Astrocyte (in vitro differentiated cells and primary cell): Measurements from ENCODE around the gene RAPGEF4. TPM values are rescaled to one million over a fixed set of nuclear protein-coding genes. Genes with fewer than 3 reads are reported as not detected.

Source experiments
- DNase-seq: peaks from one replicate; pipeline ENCODE4 v3.0.0-alpha.2; 2010; ENCODE audit warnings: low read depth
- FAIRE-seq: peaks from 2 replicates; lab custom pipeline; 2011; peaks lifted over from hg19 to GRCh38; lab: Jason Lieb, UNC
- H2AFZ ChIP-seq: 2 replicates; pipeline ENCODE4 v1.6.0; 2012; ENCODE audit warnings: low read depth, low read length, inconsistent platforms
- H3K27ac ChIP-seq: 2 replicates; pipeline ENCODE4 v1.5.1; 2011; ENCODE audit warnings: low read depth, low read length, inconsistent platforms
- H3K27me3 ChIP-seq: 2 replicates; pipeline ENCODE4 v1.6.0; 2011; ENCODE audit warnings: low read length, inconsistent platforms; ENCODE audit not compliant: insufficient read depth
- H3K36me3 ChIP-seq: 2 replicates; pipeline ENCODE4 v1.5.1; 2011; ENCODE audit warnings: low read length, inconsistent platforms; ENCODE audit not compliant: insufficient read depth
- H3K4me1 ChIP-seq: 2 replicates; pipeline ENCODE4 v1.5.1; 2011; ENCODE audit warnings: low read length, inconsistent platforms; ENCODE audit not compliant: insufficient read depth
- H3K4me2 ChIP-seq: 2 replicates; pipeline ENCODE4 v1.6.0; 2012; ENCODE audit warnings: low read length, inconsistent platforms
- H3K4me3 ChIP-seq: 2 replicates; pipeline ENCODE4 v1.5.1; 2011; ENCODE audit warnings: low read depth, mild to moderate bottlenecking, low read length, inconsistent platforms; ENCODE audit not compliant: insufficient read depth
- H3K79me2 ChIP-seq: 2 replicates; pipeline ENCODE4 v1.6.0; 2012; ENCODE audit warnings: mild to moderate bottlenecking, low read length, inconsistent platforms; ENCODE audit not compliant: insufficient read depth
- H3K9ac ChIP-seq: 2 replicates; pipeline ENCODE4 v1.6.0; 2012; ENCODE audit warnings: mild to moderate bottlenecking, low read length, inconsistent platforms
- H3K9me3 ChIP-seq: 2 replicates; pipeline ENCODE4 v1.5.1; 2012; ENCODE audit warnings: low read depth, mild to moderate bottlenecking, low read length, inconsistent platforms; ENCODE audit not compliant: insufficient read depth
- H4K20me1 ChIP-seq: 2 replicates; pipeline ENCODE4 v1.6.0; 2012; ENCODE audit warnings: low read length, inconsistent platforms; ENCODE audit not compliant: insufficient read depth
- H3K27ac Mint-ChIP-seq: one replicate; pipeline ENCODE4 v1.8.0; 2021; ENCODE audit warnings: mild to moderate bottlenecking, mixed read lengths; ENCODE audit not compliant: unreplicated experiment
- H3K27me3 Mint-ChIP-seq: one replicate; pipeline ENCODE4 v1.8.0; 2021; ENCODE audit warnings: low read depth, mixed read lengths; ENCODE audit not compliant: unreplicated experiment
- H3K36me3 Mint-ChIP-seq: one replicate; pipeline ENCODE4 v1.8.0; 2021; ENCODE audit warnings: low read depth, mixed read lengths; ENCODE audit not compliant: unreplicated experiment
- H3K4me1 Mint-ChIP-seq: one replicate; pipeline ENCODE4 v1.8.0; 2021; ENCODE audit warnings: low read depth, mixed read lengths; ENCODE audit not compliant: unreplicated experiment
- H3K4me3 Mint-ChIP-seq: one replicate; pipeline ENCODE4 v1.8.0; 2021; ENCODE audit warnings: mild to moderate bottlenecking, moderate library complexity, mixed read lengths; ENCODE audit not compliant: unreplicated experiment
- H3K9me3 Mint-ChIP-seq: one replicate; pipeline ENCODE4 v1.8.0; 2021; ENCODE audit warnings: mild to moderate bottlenecking, mixed read lengths; ENCODE audit not compliant: unreplicated experiment
- CTCF ChIP-seq: IDR thresholded peaks from 2 replicates; pipeline ENCODE4 v1.5.1; 2011; ENCODE audit warnings: low read depth, mild to moderate bottlenecking, inconsistent platforms, low read length, moderate library complexity; ENCODE audit not compliant: insufficient read depth
- EZH2 ChIP-seq: IDR thresholded peaks from 2 replicates; pipeline ENCODE4 v1.6.1; 2012; ENCODE audit warnings: mild to moderate bottlenecking, low read length, inconsistent platforms; ENCODE audit not compliant: insufficient read depth
- total RNA-seq: library from RNA; stranded (reverse); gene quantifications from 2 replicates; pipeline ENCODE4 v1.2.1, GENCODE V29; 2021

The RAPGEF4 gene
- total RNA-seq, 1 donor from 2014 or later = 1.1 TPM

- no peak for FAIRE-seq
- no peaks in the 10 kb centered on the region for H3K27me3 Mint-ChIP-seq
- H3K9me3 Mint-ChIP-seq = no peaks in the 10 kb centered on the region
- Histone ChIP-seq H3K4me3 (no peak overlapping the region), H3K4me1 (no peaks in the 10 kb centered on the region), H3K4me2 (no peak overlapping the region), H3K36me3 (peaks cover 4% of the 10 kb centered on the region), H3K79me2 (peaks cover 3% of the 10 kb centered on the region), H3K9me3 (no peaks in the 10 kb centered on the region), H3K9ac (no peak overlapping the region), H2AFZ (no peak overlapping the region), H3K27ac (no peak overlapping the region), H4K20me1 (no peaks in the 10 kb centered on the region), H3K27me3 (no peaks in the 10 kb centered on the region)
- H3K27ac Mint-ChIP-seq = no peak overlapping the region
- TF ChIP-seq EZH2 = no peak
- TF ChIP-seq CTCF = no peak
- DNase-seq = no peak
- H3K4me1 Mint-ChIP-seq = peaks cover 19% of the 10 kb centered on the region
- no peak overlapping the region for H3K4me3 Mint-ChIP-seq
- peaks cover 2% of the 10 kb centered on the region for H3K36me3 Mint-ChIP-seq
These were observed 364.2 kb downstream of the RAPGEF4 start for GRCh38 chr2:173099804-173100203.

GRCh38 chr2:173101687-173102086, 366.0 kb downstream of the RAPGEF4 start:
- Histone ChIP-seq H3K9ac (no peak overlapping the region), H3K4me3 (no peak overlapping the region), H4K20me1 (no peaks in the 10 kb centered on the region), H2AFZ (no peak overlapping the region), H3K79me2 (peaks cover 9% of the 10 kb centered on the region), H3K9me3 (no peaks in the 10 kb centered on the region), H3K4me1 (no peaks in the 10 kb centered on the region), H3K27me3 (no peaks in the 10 kb centered on the region), H3K4me2 (no peak overlapping the region), H3K36me3 (peaks cover 2% of the 10 kb centered on the region), H3K27ac (no peak overlapping the region)
- Mint-ChIP-seq H3K4me1 (peaks cover 25% of the 10 kb centered on the region), H3K27ac (no peak overlapping the region), H3K36me3 (peaks cover 2% of the 10 kb centered on the region), H3K27me3 (no peaks in the 10 kb centered on the region), H3K4me3 (no peak overlapping the region), H3K9me3 (no peaks in the 10 kb centered on the region)
- DNase-seq (no peak), FAIRE-seq (no peak)
- no peak for TF ChIP-seq CTCF
- TF ChIP-seq EZH2 = no peak

Other genes starting within 250 kb of the RAPGEF4 start
- gene PDK1, start 179.8 kb upstream of the RAPGEF4 start, total RNA-seq = 26.0 and 31.5 TPM in 2 replicates